C4-2B (cell line): ENCODE measurements around the gene FBXO42.

Experiments used
- CTCF ChIP-seq: fragments of 450-650 bp; conservative IDR thresholded peaks from 2 replicates; pipeline ENCODE4 v1.5.1; 2017; ENCODE audit warnings: mild to moderate bottlenecking
- ZFX ChIP-seq: fragments of 450-650 bp; IDR thresholded peaks from 2 replicates; pipeline ENCODE4 v1.6.1; 2017

DNA sequence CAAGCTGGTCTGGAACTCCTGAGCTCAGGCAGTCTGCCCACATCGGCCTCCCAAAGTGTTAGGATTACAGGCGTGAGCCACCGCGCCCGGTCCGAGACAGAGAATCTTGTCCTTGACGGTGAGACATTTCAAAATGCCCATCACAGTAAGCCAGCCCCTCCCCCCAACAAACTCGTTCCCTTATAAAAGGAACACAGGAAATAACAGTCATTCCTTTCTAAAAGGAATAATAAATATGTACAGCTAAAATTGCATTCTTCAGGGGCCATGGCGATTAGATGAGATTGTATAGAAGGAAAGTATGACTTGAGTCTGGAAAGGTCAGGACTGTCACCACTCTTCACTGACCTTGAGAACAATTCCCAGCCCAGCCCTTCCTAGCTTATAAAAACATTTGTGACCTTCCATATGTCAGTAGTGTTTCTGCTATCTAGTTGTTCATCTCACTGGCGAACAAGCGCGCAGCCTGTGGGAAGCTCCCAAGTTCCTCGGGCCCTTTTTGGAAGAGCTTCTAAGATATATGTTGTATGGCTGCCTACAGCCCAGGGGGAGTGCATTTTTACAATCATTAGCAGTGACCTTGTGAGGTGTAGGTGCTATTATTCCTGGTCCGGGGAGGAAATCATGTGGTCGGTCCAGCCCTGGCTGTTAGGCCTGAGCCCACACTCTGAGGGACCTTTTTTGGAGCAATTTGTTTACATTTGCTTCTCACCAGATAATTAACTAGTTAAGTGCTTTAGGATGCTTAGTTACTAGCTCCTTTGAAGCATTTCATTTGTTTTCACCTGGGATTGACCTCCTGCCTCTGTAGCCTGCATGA, 23.5 kb upstream of the FBXO42 start:
- TF ChIP-seq CTCF (no peak), ZFX (no peak)
